Left renal pelvis (tissue), 4 donors: ENCODE measurements around the gene JPH2. TPM values are rescaled to one million over a fixed set of nuclear protein-coding genes. Genes with fewer than 3 reads are reported as not detected.
"Not testable (repeated sequence)": the region's sequence is repeated elsewhere in the genome, so short reads cannot be mapped to it uniquely, and the experiment has no call there.

Experiments
- DNase-seq, 4 donors: peaks; one replicate each; pipeline ENCODE4 v3.0.0-alpha.2; 2013; ENCODE audit warnings: low read depth in 4 of 4, low spot score in 3 of 4
- polyA plus RNA-seq, 4 donors: library from polyadenylated mRNA; unstranded; fragments of 120-200 nt; gene quantifications; one replicate each; pipeline ENCODE4 v1.2.1, GENCODE V29; 2013; ENCODE audit not compliant: insufficient read length in 4 of 4

JPH2 gene
- 1 to 10 TPM in 3 of 4 donors, under 1 TPM in 1; 0.98 to 1.8 (median 1.3) TPM for polyA plus RNA-seq

- DNase-seq, result no peak
These were observed at the start of gene JPH2 for GRCh38 chr20:44187054-44187771. Gene JPH2, minus strand, starts transcription at chr20:44187188. Its CDS starts 483 bp downstream, at chr20:44186705.

- no peak for DNase-seq
These were observed 48.7 kb upstream of the JPH2 start for GRCh38 chr20:44235702-44236101.

- DNase-seq, result no peak
These were observed 47.8 kb upstream of the JPH2 start for GRCh38 chr20:44234566-44235317.

GRCh38 chr20:44233436-44234016, 46.5 kb upstream of the JPH2 start:
- DNase-seq, result no peak

- not testable (repeated sequence) for DNase-seq
These were observed 45.5 kb upstream of the JPH2 start for GRCh38 chr20:44232469-44232856.

GRCh38 chr20:44231713-44232468, 44.9 kb upstream of the JPH2 start:
- DNase-seq, result no peak

- DNase-seq, result no peak
These were observed 44.2 kb upstream of the JPH2 start for GRCh38 chr20:44231193-44231592.

- DNase-seq, result no peak
These were observed 41.7 kb upstream of the JPH2 start for GRCh38 chr20:44228465-44229258.

- no peak for DNase-seq
These were observed 37.6 kb upstream of the JPH2 start for GRCh38 chr20:44224637-44225036.

- no peak for DNase-seq
These were observed 36.7 kb upstream of the JPH2 start for GRCh38 chr20:44223721-44224120.

GRCh38 chr20:44222633-44223368, 35.8 kb upstream of the JPH2 start:
- DNase-seq, result no peak

- DNase-seq, result no peak
These were observed 35.0 kb upstream of the JPH2 start for GRCh38 chr20:44222027-44222426.

GRCh38 chr20:44221368-44221954, 34.5 kb upstream of the JPH2 start:
- no peak for DNase-seq

- no peak for DNase-seq
These were observed 32.8 kb upstream of the JPH2 start for GRCh38 chr20:44219791-44220190.

- no peak for DNase-seq
These were observed 32.3 kb upstream of the JPH2 start for GRCh38 chr20:44219170-44219730.

- DNase-seq, result no peak
These were observed 31.5 kb upstream of the JPH2 start for GRCh38 chr20:44218446-44218845.

GRCh38 chr20:44217342-44218092, 30.5 kb upstream of the JPH2 start:
- no peak for DNase-seq

GRCh38 chr20:44215125-44215524, 28.1 kb upstream of the JPH2 start:
- DNase-seq, result peak in 1 of 4 donors; percentile 47
